Measurements from ENCODE around the gene TRAPPC3.

Gene TRAPPC3

DNA sequence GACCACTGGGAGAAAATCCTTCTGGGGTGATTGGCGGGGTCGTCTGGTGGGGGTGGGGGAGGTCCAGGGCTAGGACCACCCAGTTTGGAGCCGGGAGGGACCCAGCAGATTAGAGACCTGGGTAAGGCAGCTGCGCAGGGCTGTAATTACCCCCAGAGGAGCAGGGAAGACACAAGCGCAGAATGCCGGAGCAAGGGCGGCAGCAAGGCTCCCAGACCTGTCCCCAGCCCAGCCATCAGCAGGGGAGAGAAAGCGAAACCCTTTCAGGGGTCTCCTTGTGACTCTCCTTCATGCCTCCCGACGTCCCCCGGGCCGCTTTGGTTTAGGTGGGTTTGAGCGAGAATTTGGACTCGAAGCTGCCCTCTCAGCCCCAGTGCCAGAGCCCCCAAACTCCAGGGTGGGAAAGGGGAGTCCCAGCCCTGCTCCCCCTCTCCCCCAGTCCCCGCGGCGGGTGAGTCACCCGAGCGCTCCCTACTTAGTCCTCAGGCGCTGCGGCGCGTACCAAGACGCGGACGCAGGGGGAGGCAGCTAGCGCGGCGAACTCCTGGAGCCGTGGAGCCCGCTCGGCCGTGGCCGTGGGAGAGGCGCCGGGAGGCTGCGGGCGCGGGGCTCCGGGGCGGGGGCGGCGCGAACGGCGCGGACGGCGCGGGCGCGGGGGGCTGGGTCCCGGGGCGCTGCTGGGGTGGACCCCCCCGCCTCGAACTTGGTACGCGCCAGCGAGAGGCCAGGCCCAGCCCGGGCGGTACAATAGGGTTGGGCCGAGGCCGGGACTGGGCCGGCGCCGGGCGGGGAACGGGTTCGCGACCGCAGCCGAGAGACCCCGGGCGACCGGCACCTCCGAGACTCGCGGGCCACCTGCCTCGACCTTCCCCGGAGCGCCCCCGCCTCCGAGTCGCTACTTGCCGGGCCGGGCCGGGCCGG lies 6.4 kb upstream of the TRAPPC3 start, which contains the start of gene MAP7D1:
TSS of gene MAP7D1 (plus strand) at position 753 of the 921 bp plus-strand sequence. CDS start 258 bp downstream, outside the sequence.
- no peaks in the 10 kb centered on the region for H3K9me3 ChIP-seq (ENCODE audit: control insufficient read depth, insufficient read depth, low read depth, low read length)
- CTCF ChIA-PET: interaction anchor here (0.6 to 5.8 kb wide), 3 partner anchors 33 to 130 kb away, joined by 3 to 48 read pairs (median 7); no protein-coding TSS in a partner anchor
- H3K4me1 ChIP-seq (ENCODE audit: control insufficient read depth, insufficient read depth, low read length): peaks cover 5% of the 10 kb centered on the region
- H3K4me3 ChIP-seq (ENCODE audit: low read depth, low read length): peak within 1 kb of the TSS; percentile 86
- H3K36me3 ChIP-seq (ENCODE audit: control insufficient read depth in 2 of 2, insufficient read depth in 1 of 2, low read length in 2 of 2): peaks cover 0 to 26% of the 10 kb centered on the region in 2 experiments; a peak in 1 of 3 replicates
- POLR2A ChIA-PET: interaction anchor here (0.6 to 1.9 kb wide), 10 partner anchors 11 to 230 kb away, joined by 3 to 10 read pairs (median 4); partner anchors contain the start of genes EVA1B, STK40 and THRAP3
- H3K27ac ChIP-seq (ENCODE audit: extremely low read depth, low read depth, low read length): peak within 1 kb of the TSS; percentile 98
- no peak for TF ChIP-seq OSR2 (tag by site-specific recombination; IDR thresholded peaks at IDR 0.05)
- peak; percentile 30; the same call in 1 of the 2 replicates for TF ChIP-seq PRDM1 (tag by site-specific recombination; IDR thresholded peaks at IDR 0.05)
- no peak for TF ChIP-seq ZSCAN23 (tag by site-specific recombination; IDR thresholded peaks at IDR 0.05)
- TF ChIP-seq, protein P1, sequence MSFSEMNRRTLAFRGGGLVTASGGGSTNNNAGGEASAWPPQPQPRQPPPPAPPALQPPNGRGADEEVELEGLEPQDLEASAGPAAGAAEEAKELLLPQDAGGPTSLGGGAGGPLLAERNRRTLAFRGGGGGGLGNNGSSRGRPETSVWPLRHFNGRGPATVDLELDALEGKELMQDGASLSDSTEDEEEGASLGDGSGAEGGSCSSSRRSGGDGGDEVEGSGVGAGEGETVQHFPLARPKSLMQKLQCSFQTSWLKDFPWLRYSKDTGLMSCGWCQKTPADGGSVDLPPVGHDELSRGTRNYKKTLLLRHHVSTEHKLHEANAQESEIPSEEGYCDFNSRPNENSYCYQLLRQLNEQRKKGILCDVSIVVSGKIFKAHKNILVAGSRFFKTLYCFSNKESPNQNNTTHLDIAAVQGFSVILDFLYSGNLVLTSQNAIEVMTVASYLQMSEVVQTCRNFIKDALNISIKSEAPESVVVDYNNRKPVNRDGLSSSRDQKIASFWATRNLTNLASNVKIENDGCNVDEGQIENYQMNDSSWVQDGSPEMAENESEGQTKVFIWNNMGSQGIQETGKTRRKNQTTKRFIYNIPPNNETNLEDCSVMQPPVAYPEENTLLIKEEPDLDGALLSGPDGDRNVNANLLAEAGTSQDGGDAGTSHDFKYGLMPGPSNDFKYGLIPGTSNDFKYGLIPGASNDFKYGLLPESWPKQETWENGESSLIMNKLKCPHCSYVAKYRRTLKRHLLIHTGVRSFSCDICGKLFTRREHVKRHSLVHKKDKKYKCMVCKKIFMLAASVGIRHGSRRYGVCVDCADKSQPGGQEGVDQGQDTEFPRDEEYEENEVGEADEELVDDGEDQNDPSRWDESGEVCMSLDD (tag by site-specific recombination; IDR thresholded peaks at IDR 0.05): peak; percentile 96
- no peak for TF ChIP-seq ZNF423 (tag by site-specific recombination; IDR thresholded peaks at IDR 0.05)
- no peak for TF ChIP-seq ZNF184 (tag by site-specific recombination; IDR thresholded peaks at IDR 0.05)
- TF ChIP-seq, protein P2, sequence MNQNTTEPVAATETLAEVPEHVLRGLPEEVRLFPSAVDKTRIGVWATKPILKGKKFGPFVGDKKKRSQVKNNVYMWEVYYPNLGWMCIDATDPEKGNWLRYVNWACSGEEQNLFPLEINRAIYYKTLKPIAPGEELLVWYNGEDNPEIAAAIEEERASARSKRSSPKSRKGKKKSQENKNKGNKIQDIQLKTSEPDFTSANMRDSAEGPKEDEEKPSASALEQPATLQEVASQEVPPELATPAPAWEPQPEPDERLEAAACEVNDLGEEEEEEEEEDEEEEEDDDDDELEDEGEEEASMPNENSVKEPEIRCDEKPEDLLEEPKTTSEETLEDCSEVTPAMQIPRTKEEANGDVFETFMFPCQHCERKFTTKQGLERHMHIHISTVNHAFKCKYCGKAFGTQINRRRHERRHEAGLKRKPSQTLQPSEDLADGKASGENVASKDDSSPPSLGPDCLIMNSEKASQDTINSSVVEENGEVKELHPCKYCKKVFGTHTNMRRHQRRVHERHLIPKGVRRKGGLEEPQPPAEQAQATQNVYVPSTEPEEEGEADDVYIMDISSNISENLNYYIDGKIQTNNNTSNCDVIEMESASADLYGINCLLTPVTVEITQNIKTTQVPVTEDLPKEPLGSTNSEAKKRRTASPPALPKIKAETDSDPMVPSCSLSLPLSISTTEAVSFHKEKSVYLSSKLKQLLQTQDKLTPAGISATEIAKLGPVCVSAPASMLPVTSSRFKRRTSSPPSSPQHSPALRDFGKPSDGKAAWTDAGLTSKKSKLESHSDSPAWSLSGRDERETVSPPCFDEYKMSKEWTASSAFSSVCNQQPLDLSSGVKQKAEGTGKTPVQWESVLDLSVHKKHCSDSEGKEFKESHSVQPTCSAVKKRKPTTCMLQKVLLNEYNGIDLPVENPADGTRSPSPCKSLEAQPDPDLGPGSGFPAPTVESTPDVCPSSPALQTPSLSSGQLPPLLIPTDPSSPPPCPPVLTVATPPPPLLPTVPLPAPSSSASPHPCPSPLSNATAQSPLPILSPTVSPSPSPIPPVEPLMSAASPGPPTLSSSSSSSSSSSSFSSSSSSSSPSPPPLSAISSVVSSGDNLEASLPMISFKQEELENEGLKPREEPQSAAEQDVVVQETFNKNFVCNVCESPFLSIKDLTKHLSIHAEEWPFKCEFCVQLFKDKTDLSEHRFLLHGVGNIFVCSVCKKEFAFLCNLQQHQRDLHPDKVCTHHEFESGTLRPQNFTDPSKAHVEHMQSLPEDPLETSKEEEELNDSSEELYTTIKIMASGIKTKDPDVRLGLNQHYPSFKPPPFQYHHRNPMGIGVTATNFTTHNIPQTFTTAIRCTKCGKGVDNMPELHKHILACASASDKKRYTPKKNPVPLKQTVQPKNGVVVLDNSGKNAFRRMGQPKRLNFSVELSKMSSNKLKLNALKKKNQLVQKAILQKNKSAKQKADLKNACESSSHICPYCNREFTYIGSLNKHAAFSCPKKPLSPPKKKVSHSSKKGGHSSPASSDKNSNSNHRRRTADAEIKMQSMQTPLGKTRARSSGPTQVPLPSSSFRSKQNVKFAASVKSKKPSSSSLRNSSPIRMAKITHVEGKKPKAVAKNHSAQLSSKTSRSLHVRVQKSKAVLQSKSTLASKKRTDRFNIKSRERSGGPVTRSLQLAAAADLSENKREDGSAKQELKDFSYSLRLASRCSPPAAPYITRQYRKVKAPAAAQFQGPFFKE (tag by site-specific recombination; IDR thresholded peaks at IDR 0.05; ENCODE audit: borderline replicate concordance): no peak
- TF ChIP-seq ZNF843 (tag by site-specific recombination; IDR thresholded peaks at IDR 0.05): no peak
- TF ChIP-seq YY1 (tag by site-specific recombination; IDR thresholded peaks at IDR 0.05): no peak
- TF ChIP-seq ZNF473 (tag by site-specific recombination; IDR thresholded peaks at IDR 0.05): no peak
- peak; percentile 62; the same call in 1 of the 2 replicates for TF ChIP-seq ZBTB17 (tag by site-specific recombination; IDR thresholded peaks at IDR 0.05)
- TF ChIP-seq GLIS1 (tag by site-specific recombination; IDR thresholded peaks at IDR 0.05): peak; percentile 65
- no peak for TF ChIP-seq ZFHX2 (tag by site-specific recombination; conservative IDR thresholded peaks at IDR 0.05)
- TF ChIP-seq KLF16 (tag by site-specific recombination; IDR thresholded peaks at IDR 0.05): peak; percentile 31; the same call in 1 of the 2 replicates
- no peak for TF ChIP-seq ZNF768 (tag by site-specific recombination; IDR thresholded peaks at IDR 0.05)
- TF ChIP-seq ZNF664 (tag by site-specific recombination; IDR thresholded peaks at IDR 0.05): no peak
- TF ChIP-seq KLF1 (tag by site-specific recombination; IDR thresholded peaks at IDR 0.05): no peak
- no peak for TF ChIP-seq ZNF585B (tag by site-specific recombination; IDR thresholded peaks at IDR 0.05)
- peak; percentile 90 for TF ChIP-seq ZBTB20 (tag by site-specific recombination; IDR thresholded peaks at IDR 0.05)
- TF ChIP-seq, protein P3, sequence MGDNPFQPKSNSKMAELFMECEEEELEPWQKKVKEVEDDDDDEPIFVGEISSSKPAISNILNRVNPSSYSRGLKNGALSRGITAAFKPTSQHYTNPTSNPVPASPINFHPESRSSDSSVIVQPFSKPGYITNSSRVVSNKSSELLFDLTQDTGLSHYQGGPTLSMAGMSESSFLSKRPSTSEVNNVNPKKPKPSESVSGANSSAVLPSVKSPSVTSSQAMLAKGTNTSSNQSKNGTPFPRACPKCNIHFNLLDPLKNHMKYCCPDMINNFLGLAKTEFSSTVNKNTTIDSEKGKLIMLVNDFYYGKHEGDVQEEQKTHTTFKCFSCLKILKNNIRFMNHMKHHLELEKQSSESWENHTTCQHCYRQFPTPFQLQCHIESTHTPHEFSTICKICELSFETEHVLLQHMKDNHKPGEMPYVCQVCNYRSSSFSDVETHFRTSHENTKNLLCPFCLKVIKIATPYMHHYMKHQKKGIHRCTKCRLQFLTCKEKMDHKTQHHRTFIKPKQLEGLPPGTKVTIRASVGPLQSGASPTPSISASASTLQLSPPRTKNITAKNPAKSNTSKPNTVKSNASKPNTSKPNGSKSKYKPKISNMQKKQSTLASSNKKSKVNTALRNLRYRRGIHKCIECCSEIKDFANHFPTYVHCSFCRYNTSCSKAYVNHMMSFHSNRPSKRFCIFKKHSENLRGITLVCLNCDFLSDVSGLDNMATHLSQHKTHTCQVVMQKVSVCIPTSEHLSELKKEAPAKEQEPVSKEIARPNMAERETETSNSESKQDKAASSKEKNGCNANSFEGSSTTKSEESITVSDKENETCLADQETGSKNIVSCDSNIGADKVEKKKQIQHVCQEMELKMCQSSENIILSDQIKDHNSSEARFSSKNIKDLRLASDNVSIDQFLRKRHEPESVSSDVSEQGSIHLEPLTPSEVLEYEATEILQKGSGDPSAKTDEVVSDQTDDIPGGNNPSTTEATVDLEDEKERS (tag by site-specific recombination; IDR thresholded peaks at IDR 0.05): no peak
- TF ChIP-seq EGR2 (tag by site-specific recombination; IDR thresholded peaks at IDR 0.05; ENCODE audit: low read depth): no peak
- TF ChIP-seq TRIM28 (IDR thresholded peaks at IDR 0.05; ENCODE audit: borderline replicate concordance, low read length): no peak
- no peak for TF ChIP-seq ZNF670 (tag by site-specific recombination; IDR thresholded peaks at IDR 0.05; ENCODE audit: low read depth)
- TF ChIP-seq KLF10 (tag by site-specific recombination; IDR thresholded peaks at IDR 0.05): peak; percentile 44; the same call in 1 of the 2 replicates
- no peak for TF ChIP-seq ZNF202 (tag by site-specific recombination; IDR thresholded peaks at IDR 0.05; ENCODE audit: borderline replicate concordance)
- TF ChIP-seq SCRT1 (tag by site-specific recombination; IDR thresholded peaks at IDR 0.05; ENCODE audit: borderline replicate concordance): no peak
- TF ChIP-seq ZNF404 (tag by site-specific recombination; IDR thresholded peaks at IDR 0.05): no peak
